Measurements from ENCODE around the gene DUSP5.

The DUSP5 gene

DNA sequence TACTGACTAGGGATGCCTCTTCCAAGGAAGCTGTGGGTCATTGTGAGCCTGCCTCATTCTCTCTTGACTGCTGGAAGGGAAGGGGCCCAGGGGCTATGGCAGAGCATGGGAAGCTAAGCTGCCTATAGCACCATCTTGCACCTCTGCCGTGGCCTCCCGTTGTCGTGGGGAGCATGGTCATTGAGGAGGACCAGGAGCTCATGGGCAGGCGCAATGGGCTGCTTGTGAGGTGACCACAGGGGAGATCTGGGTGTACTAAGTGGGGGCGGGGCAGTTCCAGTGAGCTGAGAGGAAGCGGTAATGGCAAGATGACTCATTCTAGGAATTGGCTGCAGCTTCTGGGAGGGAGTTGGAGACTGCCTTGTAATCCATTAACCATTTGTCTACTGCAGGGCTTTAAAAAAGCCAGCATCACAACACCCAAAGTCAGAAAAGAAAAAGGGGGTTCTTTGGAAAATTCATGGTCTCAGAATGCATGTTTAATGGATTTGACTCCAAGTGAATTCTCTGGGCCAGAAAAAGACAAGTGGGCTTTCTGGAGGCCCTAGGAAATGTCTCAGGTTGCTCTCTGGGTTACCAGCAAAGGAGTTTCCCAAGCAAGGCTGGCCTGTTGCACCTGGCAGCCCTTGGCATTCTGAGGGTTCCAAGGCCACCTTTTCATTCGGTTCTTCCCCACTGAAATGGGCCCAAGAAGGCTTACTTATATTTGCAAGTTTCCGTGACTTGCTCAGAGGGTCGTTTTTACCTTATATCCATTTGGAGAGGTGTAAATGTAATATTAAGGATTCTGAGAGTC, 3.6 kb downstream of the DUSP5 start:
- DNase-seq, result peak; percentile 45

DNA sequence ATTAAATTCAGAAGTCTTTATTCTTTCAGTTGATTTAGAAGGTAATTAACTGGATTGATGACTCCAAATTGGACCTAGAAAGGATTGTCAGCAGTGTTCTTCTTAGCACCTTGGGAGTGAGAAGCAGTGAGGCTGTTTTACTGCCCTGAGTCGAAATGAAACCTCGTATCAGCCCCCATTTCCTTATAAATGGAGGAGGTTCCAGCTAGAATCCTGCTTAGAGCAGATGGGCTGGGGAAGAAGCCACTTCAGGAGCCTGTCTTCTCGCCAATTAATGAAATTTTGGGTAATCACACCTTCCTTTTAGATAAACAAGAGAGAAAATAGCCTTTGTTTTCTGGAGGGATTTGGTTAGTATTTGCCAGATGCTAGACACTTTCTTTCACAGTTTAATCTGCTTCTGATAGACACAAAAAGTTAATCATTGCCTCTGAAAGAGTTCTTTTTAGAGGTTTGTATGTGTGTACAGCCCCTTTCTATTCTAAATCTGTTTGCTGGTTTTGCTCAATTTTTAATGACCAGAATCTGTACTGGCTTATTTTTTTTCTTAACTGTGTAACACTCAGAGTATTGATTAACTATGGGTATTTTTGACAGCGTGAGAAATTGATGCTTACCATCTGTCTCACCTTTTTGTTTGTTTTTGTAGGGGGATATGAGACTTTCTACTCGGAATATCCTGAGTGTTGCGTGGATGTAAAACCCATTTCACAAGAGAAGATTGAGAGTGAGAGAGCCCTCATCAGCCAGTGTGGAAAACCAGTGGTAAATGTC, 4.6 kb downstream of the DUSP5 start:
- DNase-seq, result no peak

- DNase-seq, result no peak
Observed at GRCh38 chr10:110502851-110503301, 5.2 kb downstream of the DUSP5 start.

GRCh38 chr10:110503528-110504110, 5.9 kb downstream of the DUSP5 start:
- DNase-seq, result no peak

- peak; percentile 50 for DNase-seq
Observed at GRCh38 chr10:110504111-110504735, 6.5 kb downstream of the DUSP5 start.

DNA sequence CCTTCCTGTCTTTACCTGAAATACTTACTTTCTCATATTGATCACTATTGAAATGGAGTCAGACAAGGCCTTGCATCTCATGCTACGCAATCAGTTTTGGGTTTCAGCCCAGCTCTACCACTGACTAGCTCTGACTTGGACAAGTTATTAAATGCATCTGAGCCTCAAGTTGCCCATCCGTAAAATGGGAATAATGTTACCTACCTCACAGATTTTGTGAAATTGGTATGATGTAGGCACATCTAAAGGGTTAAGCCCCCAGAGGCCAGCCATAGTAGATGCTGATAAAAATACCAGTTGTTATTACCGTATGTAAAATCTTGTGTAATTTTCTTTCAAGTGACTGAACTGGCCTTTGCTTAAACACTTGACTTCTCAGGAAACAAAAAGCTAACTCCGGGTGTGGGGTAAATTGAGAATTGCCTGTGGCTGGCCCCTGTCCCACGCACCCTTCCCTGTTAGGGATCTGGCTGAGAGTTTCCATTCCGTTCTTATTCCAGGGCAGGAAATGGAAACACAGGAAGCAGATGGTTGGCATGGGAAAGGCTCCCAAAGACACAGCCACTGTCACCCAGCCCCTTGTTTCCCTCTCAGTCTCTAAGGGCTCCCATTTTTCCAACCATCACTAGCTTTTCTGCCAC, 7.5 kb downstream of the DUSP5 start:
- DNase-seq, result no peak

- DNase-seq, result no peak
Observed at GRCh38 chr10:110506448-110506847, 8.7 kb downstream of the DUSP5 start.

GRCh38 chr10:110507346-110507745, 9.6 kb downstream of the DUSP5 start:
- DNase-seq, result no peak

- DNase-seq, result no peak
Observed at GRCh38 chr10:110508159-110508788, 10.6 kb downstream of the DUSP5 start.

DNA sequence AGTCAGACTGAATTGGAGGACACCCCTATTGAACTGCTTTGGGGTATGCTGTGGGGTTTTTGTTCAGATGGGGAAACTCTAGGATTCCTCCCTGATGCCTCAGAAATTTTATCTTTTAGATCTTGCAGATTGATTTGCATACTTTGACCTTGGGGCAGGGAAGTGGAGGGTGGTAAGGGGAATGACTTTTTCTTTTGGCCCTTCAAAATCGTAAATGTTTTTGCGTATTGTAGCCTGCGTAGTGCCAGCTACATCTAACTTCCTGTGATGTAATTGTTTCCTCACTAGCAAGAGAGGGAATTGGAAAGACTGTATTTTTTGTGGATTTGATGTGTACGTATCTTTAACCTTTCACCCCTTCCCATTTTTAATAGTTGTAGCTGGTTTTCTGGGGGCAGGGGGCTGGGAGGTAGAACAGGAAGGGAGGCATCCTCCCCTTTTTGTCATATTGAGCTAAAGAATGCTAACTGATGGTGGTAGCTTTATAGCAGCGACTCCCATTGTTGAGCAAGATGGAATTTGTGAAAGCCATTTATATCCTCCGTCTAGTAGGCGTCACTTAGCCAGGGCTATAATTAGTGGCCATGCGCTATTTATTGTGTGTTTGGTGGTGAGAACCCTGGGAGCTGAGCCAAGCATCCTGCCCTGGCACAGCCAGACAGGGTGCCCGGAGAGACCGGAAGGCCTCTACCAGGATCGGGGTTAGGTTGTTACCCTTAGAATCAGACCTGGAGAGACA, 11.3 kb downstream of the DUSP5 start:
- no peak for DNase-seq

GRCh38 chr10:110509560-110509959, 11.9 kb downstream of the DUSP5 start:
- no peak for DNase-seq

DNA sequence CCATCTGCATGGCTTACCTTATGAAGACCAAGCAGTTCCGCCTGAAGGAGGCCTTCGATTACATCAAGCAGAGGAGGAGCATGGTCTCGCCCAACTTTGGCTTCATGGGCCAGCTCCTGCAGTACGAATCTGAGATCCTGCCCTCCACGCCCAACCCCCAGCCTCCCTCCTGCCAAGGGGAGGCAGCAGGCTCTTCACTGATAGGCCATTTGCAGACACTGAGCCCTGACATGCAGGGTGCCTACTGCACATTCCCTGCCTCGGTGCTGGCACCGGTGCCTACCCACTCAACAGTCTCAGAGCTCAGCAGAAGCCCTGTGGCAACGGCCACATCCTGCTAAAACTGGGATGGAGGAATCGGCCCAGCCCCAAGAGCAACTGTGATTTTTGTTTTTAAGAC, 12.4 kb downstream of the DUSP5 start:
- no peak for DNase-seq

DNA sequence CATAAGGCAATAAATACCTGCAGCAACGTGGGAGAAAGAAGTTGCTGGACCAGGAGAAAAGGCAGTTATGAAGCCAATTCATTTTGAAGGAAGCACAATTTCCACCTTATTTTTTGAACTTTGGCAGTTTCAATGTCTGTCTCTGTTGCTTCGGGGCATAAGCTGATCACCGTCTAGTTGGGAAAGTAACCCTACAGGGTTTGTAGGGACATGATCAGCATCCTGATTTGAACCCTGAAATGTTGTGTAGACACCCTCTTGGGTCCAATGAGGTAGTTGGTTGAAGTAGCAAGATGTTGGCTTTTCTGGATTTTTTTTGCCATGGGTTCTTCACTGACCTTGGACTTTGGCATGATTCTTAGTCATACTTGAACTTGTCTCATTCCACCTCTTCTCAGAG, 13.0 kb downstream of the DUSP5 start:
- no peak for DNase-seq

DNA sequence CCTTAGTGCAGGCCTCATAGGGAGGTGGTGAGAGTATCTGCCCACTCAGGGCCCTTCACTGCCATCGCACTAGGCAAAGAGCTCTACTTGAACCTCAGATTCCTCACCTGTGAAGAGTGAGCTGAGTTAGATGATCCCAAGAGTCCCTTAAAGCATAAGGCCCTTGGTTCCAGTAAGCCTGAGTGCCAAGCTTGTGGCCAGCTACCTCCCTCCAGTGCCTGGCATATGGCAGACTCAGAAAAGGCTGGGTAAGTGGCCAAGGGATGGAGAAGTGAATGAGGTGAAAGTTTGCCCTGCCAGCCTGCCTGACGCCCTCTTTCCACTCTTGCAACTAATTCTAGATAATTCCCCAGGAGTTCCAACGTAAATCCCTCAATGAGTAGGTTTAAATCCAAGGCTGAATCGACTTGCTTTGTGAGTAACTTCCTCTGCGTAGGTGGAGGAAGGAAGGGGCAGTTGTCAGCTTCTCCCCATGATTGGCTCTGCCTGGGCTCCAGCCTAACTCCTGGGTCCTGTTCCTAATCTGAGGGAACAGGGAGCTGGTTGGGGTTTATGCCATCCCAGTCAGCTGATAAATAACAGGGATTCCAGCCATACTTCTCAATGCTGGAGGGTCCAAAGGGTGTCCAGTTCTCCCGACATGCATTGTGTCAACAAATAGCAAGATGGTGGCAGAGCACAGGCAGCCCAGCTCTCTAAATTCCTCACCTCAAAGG, 14.2 kb downstream of the DUSP5 start:
- DNase-seq, result no peak

DNA sequence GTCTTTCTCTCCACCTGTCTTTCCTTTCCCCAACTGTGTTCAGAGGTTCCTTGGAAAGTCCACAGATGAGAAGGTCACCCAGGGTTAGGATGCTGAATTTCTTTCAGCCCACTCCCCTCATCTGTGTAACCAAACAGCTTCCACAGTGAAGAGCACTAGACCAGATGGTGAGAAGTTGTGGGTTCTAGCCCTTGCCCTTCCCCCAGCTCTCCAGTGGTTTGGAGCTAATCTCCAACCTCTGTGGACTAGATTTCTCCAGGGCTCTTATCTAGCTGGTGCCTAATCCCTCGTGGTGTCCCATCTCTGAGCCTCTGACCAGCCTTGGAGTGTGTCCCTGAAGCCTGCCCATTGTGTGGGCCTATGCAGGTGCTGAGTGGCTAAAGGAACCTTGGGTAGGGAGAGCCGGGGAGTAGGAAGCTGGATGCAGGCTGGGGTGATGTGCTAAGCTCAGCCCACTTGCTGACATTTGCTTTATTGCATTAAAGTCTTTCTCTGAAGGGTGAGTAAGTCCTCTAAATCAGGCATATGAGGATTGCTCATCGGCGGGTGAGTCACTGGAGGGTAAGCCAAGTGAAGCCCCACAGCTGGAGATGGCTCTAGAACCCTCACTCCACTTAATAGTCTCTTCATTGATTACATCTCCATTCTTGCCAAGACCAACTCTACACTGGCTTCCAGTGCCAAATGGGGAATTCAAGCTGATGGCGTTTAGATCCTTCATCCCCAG, 14.9 kb downstream of the DUSP5 start:
- peak; percentile 69 for DNase-seq

- DNase-seq, result no peak
Observed at GRCh38 chr10:110513949-110514348, 16.2 kb downstream of the DUSP5 start.

GRCh38 chr10:110514848-110515247, 17.1 kb downstream of the DUSP5 start:
- DNase-seq, result no peak

- no peak for DNase-seq
Observed at GRCh38 chr10:110516815-110517492, 19.2 kb downstream of the DUSP5 start.

DNA sequence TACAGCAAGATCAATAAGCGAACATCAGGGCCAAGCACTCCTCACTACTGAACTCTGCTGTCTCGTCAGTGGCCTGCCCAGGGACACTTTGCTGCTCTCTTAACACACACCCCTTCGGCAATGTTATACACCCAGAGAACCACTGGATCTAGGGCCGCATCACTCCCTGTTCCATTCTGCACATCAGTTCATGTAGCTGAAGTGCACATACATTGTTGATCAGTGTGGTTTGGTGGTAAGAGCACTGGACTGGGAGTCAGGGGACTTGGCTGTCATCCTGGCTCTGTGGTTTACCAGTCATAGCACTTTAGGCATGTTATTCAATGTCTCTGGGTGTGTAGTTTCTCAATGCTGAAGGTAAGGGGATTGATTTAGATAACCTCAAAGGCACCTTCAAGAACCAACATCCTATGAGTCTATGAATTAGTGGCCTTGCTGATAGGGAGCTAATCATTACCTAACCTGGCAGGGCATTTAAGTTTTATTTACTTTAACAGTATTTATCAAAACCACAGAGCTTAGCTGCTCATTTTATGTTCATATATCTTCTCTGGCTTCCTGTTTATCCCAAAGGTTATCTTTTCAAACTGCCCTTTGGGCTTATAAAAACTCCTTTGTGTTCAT, 24.8 kb downstream of the DUSP5 start:
- DNase-seq, result no peak

Measured in activated CD8-positive, alpha-beta memory T cell treated with anti-CD3 and anti-CD28 coated beads, Interleukin-2, amount 50 U/mL, for 4 hours (primary cell).